ENCODE measurements around the gene ARID3C.

The ARID3C gene

GRCh38 chr9:34576597-34577399 is 52.1 kb downstream of the ARID3C start:
- DNase-seq = no peak

DNA sequence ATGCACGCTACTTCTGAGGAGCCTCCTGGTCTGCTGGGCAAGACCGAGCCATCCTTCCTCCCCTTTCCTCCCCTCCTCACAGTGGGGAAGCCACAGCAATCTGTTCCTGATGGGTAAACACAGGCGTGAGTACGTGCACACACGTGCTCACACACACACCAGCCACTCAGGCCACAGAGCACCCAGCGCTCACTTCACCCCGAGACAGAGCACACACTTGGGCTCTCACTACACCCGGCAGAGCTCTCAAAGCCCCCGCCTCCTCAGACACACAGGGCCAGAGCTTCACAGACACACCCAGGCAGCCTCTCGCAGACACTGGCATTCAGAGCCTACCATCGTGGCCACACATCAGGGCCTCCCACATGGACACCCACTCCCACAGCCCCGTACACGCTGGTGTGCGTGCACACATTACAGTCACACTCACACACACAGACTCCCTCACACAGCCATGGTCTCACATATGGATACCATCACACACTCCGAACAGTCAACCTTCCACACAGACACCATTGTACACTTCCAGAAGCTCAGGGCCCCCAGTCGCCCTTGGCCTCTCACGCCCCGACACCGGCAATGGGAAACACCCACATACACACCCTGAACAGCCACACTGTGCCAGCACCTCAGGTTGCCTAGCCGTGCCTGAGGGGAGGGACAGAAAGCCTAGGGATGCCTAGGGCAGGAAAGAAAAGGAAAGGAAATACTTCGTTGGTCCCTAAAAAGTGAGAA is 52.8 kb downstream of the ARID3C start:
- no peak for DNase-seq

DNA sequence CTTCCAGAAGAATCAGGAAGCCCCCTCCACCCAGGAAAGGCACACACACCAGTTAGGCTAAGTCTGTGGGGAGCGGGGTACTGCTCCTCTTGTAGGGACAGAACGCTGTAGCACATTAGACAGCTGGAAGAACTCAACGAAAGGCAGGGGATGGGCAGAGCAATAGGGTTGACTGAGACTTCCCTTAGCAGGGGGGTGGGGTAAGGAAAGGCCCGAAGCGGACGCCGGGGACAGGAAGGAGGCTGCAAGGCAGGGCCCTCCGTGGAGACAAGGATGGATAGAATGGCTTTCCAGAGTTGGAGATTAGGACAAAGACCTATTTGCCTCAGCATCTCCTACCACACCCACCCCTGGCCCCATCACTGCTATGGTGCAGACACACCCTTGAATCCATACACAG is 53.6 kb downstream of the ARID3C start:
- DNase-seq = no peak

GRCh38 chr9:34574571-34574970 is 54.3 kb downstream of the ARID3C start:
- no peak for DNase-seq

DNA sequence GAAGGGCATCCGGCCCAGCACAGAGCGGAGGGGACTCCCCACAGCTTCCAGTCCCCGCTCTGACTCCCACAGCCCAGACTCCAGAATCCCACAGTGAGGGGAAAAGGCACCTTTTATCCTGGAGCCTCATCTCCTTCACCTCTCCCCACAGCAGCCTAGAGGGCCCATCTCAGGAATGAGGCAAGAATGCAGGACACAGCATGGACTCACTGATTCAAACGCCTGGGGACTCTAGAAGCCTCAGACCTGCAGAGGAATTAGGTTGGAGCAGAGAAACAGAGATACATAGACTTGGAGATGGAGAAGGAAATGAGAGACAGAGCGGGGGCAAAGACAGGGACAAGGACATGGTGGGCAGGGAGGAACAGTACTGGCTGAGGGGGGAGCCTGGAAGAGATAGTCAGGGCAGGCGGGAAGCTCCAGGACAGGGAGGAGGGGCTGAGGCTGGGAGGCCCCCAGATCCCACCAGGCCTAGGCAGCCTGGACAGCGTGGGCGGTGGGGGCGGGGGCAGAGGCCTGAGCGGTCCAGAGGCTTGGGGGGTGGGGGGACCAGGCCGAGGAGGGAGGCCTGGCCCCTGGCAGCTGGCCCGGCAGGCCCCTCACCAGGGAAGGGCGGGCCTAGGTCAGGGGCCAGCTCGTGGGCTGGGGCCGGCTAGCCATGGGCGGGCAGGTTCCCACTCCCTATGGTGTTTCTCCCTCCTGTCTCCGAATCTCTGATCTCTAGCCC is 55.1 kb downstream of the ARID3C start:
- no peak for DNase-seq

DNA sequence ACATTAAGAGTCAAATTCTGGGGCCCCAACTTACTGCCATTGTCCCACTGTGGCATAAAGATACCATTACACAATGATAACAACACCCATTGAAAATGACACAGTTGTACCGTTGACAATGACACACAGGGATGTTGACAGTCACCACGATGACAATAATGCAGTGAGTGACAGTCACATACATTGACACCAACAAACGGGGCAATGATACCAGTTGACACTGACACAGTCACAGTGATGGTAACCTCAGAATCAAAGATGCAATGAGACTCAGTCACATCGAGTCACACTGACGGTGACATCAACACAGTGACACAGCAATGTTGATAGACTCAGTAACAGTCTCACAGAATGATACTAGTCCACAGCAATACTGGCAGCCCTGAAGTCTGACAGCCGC is 56.2 kb downstream of the ARID3C start:
- DNase-seq = no peak

- DNase-seq = no peak
Measured at GRCh38 chr9:34572092-34572491, 56.8 kb downstream of the ARID3C start.

GRCh38 chr9:34571481-34571810 is 57.4 kb downstream of the ARID3C start:
- DNase-seq = no peak

Data from activated T-cell treated with anti-CD3 and anti-CD28 coated beads, Interleukin-2, amount 50 U/mL, for 48 hours (primary cell).